GM19193 (cell line): ENCODE data around the gene PCNX4.
A peak's percentile ranks its signal among the peaks of the same experiment; 100 is the strongest.

ENCODE experiments used
- POLR2A ChIP-seq: IDR thresholded peaks from 4 replicates; pipeline ENCODE4 v1.6.1; 2011; ENCODE audit not compliant: insufficient read depth, insufficient read length; ENCODE audit errors: extremely low read depth

PCNX4 gene

GRCh38 chr14:60204843-60205774, 113.4 kb downstream of the PCNX4 start:
- peak; percentile 37 for TF ChIP-seq POLR2A

- no peak for TF ChIP-seq POLR2A
Observed at GRCh38 chr14:60206249-60206670, 114.5 kb downstream of the PCNX4 start.

- TF ChIP-seq POLR2A = no peak
Observed at GRCh38 chr14:60206837-60207533, 115.3 kb downstream of the PCNX4 start.

GRCh38 chr14:60210703-60211102, 119.0 kb downstream of the PCNX4 start:
- no peak for TF ChIP-seq POLR2A

GRCh38 chr14:60211153-60211552, 119.4 kb downstream of the PCNX4 start:
- TF ChIP-seq POLR2A = no peak

- peak; percentile 39 for TF ChIP-seq POLR2A
Observed at GRCh38 chr14:60212503-60213371, 121.0 kb downstream of the PCNX4 start.

- no peak for TF ChIP-seq POLR2A
Observed at GRCh38 chr14:60214003-60214402, 122.3 kb downstream of the PCNX4 start.

- no peak for TF ChIP-seq POLR2A
Observed at GRCh38 chr14:60214415-60215126, 122.8 kb downstream of the PCNX4 start.

GRCh38 chr14:60215127-60215444, 123.4 kb downstream of the PCNX4 start:
- TF ChIP-seq POLR2A = no peak

- TF ChIP-seq POLR2A = no peak
Observed at GRCh38 chr14:60215520-60216420, 124.0 kb downstream of the PCNX4 start.

- TF ChIP-seq POLR2A = no peak
Observed at GRCh38 chr14:60217713-60218112, 126.0 kb downstream of the PCNX4 start.
